HG03575 (cell line): ENCODE results near the gene SLC35A5.

Experiments
- ATAC-seq: cut with Tn5 transposase; IDR thresholded peaks from one replicate; pipeline ENCODE4 v1.9.1; 2021; ENCODE audit not compliant: unreplicated experiment, insufficient number of reproducible peaks, low FRiP score; ENCODE audit errors: extremely low read depth

SLC35A5 gene

DNA sequence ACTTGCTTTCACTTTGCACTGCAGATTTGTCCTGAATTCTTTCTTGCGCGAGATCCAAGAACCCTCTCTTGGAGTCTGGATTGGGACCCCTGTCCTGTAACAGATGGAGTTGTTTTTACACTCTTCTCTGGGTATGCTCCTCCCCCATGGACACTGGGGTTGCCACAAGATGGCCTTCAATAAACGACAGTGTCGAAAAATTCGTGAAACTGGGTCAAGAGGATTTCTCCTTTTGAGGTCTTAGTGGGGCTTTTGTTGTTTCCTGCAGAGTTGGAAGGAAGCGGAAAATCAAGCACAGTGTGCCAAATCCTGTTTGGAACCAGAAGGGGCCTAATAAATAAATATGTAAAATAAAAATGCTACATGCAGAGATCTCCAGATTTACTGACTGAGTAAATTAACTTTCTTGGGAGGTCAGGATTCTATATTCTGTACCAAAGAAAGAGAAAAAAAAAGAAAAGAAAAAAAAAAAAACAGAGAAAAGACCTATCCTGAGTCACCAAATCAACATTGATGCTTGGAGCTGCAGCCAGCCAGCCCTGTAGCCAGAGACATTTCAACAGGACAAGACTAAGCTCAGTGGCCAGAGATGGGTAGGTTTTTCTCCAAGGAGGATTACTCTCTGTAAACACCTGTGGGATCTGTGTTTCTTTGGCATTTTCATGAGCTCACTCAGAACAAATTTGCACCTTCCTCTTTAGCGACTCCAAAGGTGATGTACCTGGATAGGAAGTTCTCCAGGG is 54.3 kb downstream of the SLC35A5 start:
- no peak for ATAC-seq

DNA sequence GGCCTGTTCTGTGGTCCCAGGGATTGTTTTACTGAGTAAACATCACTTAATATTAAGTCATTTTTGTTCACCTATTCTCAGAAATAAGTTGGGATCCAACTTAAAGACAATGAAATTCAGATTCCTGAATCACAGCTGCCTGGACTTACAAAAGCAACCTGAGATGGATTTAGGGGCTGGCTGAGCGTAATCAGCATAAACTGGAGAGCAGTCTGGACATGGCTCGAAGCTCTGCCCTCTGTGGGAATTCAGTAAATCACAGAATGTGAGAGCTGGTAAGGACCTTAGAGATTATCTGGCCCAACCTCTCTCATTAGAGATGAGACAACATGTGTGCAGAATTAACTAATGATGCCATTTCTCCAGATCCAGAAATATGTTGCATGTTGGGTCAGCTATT is 55.4 kb downstream of the SLC35A5 start:
- ATAC-seq: no peak

DNA sequence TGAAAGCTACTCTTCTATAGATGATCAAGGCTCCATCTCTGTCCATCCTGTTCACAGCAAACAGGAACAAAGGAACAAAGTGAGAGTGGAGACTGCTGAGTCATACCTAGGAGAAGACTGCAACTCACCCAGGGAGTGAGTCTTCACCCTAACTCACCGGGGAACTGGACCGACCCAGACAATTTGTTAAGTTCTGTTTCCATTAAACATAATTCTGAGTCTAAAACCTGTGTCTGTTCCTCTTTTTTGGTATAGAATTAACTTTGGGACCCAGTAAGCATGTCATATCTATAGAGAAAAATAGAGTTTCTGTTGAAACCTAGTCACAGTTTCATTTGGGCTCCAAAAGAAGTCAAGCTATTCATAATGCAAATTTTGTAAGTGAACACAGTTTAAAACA is 57.5 kb downstream of the SLC35A5 start:
- ATAC-seq: no peak

DNA sequence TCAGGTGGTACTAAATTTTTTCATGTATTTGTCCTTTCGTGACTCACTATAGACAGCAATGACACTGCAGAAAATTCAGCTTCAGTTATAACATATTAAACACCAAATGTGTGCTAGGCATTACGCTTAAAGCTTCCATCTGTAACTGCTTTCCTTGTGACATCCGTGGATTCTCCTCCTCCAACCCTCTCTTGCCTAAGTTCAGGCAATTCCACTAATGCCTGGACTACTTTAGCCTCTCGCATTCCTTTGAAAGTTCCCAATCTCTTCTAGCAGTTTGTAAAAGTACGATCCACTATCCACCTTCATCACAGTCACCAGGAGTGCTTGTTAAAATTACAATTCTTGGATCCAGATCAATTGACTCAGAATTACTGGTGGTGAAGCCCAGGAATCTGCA is 61.4 kb downstream of the SLC35A5 start:
- ATAC-seq: no peak

DNA sequence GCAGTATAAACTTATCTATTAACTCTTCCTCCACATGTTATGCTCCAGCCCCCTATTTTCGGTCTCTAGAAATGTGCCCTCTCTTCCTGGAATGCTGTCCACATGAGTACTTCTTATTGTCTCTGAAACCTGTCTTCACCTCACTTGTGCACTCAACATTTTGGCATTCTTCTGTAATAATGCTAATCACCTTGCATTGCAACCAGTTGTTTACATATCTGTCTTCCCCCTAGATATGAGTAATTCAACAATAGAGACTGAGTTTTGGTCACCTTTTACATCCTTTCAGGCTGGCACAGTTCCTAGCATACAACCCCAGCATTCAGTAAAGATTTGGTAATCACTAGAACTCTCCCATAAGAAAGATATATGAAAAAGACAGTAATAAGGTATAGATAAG is 61.9 kb downstream of the SLC35A5 start:
- no peak for ATAC-seq

DNA sequence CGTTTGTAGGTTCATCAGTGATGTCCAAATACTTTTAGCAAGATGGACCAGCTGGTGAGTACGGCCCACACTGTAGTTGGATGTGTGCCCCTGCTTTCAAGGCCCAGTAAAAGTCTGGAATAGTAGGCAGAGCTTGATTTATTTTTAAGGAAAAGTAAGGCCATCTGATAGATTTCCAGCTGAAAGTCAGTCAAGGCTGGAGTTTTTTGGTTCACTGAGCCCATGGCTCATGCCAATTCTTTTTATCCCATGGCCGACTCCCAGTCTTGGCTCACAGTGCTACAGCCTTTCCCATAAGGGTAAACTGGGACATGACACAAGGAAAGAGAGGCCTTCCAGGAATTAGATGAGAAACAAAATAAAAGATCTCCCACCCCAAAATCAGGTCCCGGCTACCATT is 65.6 kb downstream of the SLC35A5 start:
- no peak for ATAC-seq

DNA sequence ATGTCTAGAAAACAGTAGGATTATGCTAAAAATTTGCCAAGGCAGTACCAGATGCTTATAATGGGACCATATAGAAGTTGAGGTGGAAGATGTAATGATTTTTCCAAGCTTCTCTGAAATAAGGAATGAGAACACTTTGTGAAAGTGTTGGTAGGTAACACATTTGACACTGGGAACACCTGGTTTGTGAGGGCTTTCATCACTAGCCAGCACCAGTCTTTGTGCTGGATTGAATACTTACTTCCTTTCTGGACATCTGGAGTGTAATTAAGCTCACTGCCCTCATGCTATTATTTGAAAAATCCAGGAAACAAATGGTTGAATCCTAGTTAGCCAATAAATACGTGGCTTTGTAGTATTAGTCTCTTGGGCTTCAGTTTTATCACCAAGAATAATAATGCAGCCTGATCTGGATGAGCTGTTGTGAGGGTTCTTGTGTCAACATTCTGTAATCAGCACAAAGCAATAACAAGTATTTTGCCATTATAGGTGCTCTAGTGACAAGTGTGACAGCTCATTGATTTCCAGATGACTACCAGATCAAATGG is 66.1 kb downstream of the SLC35A5 start:
- ATAC-seq: no peak

DNA sequence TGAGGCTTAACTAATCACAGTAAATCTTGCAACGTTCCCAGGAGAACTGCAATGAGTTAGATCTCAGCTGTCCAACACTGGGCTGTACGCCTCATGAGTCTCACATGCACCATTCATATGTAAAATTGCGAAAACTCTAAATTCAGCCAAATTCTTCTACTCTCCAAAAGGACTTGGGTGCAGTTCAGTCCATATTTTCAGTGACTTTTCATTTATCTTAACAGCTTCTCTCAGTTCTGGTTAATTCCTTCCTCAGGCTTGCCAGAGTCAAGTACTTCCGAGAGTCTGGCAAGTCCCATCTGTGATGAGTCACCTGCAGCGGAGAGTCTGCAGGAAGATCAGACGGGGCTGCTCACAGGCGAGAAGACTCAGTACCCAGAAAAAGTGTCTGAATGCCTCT is 67.6 kb downstream of the SLC35A5 start:
- ATAC-seq: no peak

DNA sequence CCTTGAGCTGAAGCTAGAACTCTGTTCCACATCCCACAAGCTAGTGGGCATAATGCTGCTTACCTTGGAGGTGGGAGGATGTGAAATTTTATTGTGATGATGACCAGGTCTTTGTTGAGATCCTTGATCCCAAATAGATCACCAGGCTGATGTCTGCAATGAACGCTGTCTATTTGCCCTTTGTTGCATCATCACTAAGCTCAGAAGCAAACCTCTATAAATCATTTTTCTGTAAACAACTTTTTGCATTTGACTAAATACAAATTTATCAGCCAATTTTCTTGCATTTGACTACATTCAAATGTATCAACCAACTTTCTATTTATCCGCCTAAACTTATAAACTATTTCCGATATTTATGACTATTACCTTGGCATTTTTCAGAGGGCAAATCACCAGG is 69.4 kb downstream of the SLC35A5 start:
- ATAC-seq: no peak

DNA sequence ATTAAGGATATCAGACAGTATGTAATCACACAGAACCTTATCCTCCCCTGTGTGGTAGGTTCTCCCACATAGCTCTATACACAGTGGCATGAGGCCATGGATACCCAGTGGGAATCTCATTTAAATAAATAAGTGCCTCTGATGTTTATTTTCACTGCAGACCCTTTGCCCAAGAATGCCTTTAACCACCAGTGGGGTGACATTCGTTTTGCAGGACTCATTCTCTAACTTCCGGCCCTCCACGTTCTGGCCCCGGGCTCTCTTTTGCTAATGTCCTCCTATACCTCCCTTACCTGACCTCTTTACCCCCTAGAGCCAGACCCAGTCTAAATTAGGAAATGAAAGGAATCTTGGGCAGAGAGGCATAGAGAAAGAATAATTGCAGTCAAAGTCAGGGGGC is 70.8 kb downstream of the SLC35A5 start:
- ATAC-seq: no peak

DNA sequence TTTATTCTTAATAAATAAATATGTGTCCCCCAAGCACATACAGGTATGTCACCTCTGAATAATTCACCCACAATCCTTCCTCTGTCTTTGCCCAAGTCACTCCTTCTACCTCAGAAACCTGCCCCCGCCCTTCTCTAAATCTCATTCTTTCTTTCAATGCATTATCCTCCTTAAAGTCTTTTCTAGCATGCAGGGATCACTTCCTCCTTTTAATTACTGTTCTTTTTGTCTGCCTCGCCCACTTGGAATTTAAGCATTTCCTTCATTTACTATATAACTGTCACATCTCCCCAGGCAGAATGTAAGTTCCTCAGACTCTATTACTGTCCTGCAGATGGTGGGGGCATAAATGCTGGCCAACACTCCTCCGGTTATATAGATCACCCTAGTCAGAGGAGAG is 71.3 kb downstream of the SLC35A5 start:
- no peak for ATAC-seq

DNA sequence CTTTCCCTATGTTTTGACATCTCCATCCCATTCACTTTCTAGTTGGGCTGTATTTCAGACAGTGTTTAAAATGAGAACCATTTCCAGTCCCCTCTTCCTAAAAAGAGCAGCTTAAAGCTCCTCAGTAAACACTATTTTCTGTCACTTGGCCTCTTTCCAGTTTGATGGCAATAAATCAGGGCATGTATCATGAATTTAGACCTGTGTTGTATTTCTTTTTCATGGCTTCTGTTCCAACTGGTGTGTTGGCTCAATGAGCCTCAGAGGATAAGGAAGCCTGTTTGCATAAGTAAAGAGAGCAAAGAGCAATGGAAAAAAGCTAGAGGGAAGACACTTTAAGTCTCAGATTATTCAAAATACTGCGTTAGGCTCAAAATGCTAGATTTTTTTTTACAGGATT is 71.9 kb downstream of the SLC35A5 start:
- ATAC-seq: no peak

DNA sequence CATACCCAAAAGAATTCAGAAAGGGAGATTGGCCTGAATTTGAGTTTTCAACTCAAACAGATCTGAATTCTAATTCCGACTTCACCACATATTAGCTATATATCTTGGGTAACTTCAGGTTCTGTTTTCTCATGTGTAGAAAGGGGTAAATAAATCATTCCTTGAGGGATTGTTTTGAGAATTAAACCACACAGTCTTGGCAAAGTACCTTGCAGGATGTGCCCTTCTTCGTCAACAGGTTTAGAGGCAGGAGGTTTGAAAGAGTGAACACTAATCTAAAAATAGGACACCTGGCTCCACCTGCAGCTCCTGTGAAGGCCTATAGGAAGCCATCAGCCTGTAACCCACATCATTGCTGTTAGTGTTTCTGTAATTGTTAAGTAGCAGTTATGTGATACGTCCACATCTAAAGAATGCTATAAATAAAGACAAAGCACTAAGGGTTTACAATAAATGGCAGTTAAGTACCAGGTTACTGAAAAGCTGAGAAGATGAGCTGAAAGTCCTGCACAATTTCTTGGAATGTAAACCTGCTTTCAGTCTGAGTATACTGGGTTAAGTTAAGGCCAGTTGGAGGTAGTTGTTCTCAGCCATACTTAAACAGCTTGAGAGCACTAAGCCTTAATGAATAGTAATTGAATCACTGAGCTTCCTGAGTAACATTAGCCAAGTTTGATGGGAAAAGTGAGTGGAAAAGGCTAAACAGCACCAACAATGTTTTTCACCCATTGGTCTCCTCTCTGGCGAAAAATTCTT is 73.1 kb downstream of the SLC35A5 start:
- ATAC-seq: no peak
